Ishikawa (cell line): ENCODE data around the gene INCENP.

ENCODE experiments used
- CEBPB ChIP-seq: IDR thresholded peaks from 2 replicates; pipeline ENCODE4 v1.6.1; 2012
- EGR1 ChIP-seq: IDR thresholded peaks from 2 replicates; pipeline ENCODE4 v1.6.1; 2012
- EP300 ChIP-seq: IDR thresholded peaks from 2 replicates; pipeline ENCODE4 v1.6.1; 2012; ENCODE audit warnings: borderline replicate concordance
- FOXM1 ChIP-seq: IDR thresholded peaks from 2 replicates; pipeline ENCODE4 v1.6.1; 2012; ENCODE audit warnings: low read depth, borderline replicate concordance
- NFIC ChIP-seq: IDR thresholded peaks from 2 replicates; pipeline ENCODE4 v1.6.1; 2012
- REST ChIP-seq: IDR thresholded peaks from 2 replicates; pipeline ENCODE4 v1.6.1; 2012; ENCODE audit warnings: low read depth, mild to moderate bottlenecking
- TAF1 ChIP-seq: IDR thresholded peaks from 2 replicates; pipeline ENCODE4 v1.6.1; 2012; ENCODE audit warnings: low read depth, mild to moderate bottlenecking
- TCF12 ChIP-seq: IDR thresholded peaks from 2 replicates; pipeline ENCODE4 v1.6.1; 2012; ENCODE audit warnings: low read depth
- TEAD4 ChIP-seq: IDR thresholded peaks from 2 replicates; pipeline ENCODE4 v1.6.1; 2012
- YY1 ChIP-seq: IDR thresholded peaks from 2 replicates; pipeline ENCODE4 v1.6.1; 2012; ENCODE audit warnings: low read depth
- ZBTB7A ChIP-seq: IDR thresholded peaks from 2 replicates; pipeline ENCODE4 v1.6.1; 2012; ENCODE audit warnings: low read depth
- TF ChIP-seq, protein P1 (sequence below): IDR thresholded peaks from 2 replicates; pipeline ENCODE4 v1.6.1; 2012

GRCh38 chr11:62105667-62106191 lies 18.1 kb upstream of the INCENP start:
- TF ChIP-seq ZBTB7A (no peak), CEBPB (no peak), TEAD4 (no peak), REST (no peak), NFIC (no peak), FOXM1 (no peak), EP300 (no peak), EGR1 (no peak), TCF12 (no peak), YY1 (no peak), TAF1 (no peak)
- TF ChIP-seq, protein P1, sequence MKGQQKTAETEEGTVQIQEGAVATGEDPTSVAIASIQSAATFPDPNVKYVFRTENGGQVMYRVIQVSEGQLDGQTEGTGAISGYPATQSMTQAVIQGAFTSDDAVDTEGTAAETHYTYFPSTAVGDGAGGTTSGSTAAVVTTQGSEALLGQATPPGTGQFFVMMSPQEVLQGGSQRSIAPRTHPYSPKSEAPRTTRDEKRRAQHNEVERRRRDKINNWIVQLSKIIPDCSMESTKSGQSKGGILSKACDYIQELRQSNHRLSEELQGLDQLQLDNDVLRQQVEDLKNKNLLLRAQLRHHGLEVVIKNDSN = no peak
